Heart left ventricle (tissue), 13 donors: ENCODE measurements around the gene IFT122.

Experiments used
- CTCF ChIP-seq, 12 donors: fragments of 200-600 bp; sonication (generic) in 4 of 12; IDR thresholded peaks; one replicate each; pipeline versions ENCODE4 v1.5.0 to v1.8.0; 2018 to 2022; ENCODE audit warnings: antibody characterized with exemption in 12 of 12, mild to moderate bottlenecking in 5 of 12
- POLR2A ChIP-seq, 2 donors: fragments of 450-650 bp; IDR thresholded peaks; one replicate each; pipeline ENCODE4 v1.6.1; 2017; ENCODE audit warnings: antibody characterized with exemption in 2 of 2, mild to moderate bottlenecking in 2 of 2, moderate library complexity in 2 of 2
- donor health status: ischemic (EF 13 %, LVEDD 7.1; RV severe dilation, severe dysfunction).
- donor health status: DM: no; HTN: yes; CAD: no.
- donor health status: DM: no; HTN: no; CAD: no.
- donor health status: ischemic (EF 25% LVEDD 6.9; RV normal size, moderate dysfunction).
- donor health status: ischemic (EF 25% LVEDD 5.7; RV mildly dilated, moderate dysfunction).
- donor health status: ischemic (EF 35%, LVEDD 5.7; RV mildly dilated, moderate dysfunction).
- donor health status: nonischemic (EF 11% LVEDD 7.7; RV severe dilation, severe dysfunction).
- donor health status: DM: yes; HTN: yes; CAD: no.
- donor health status: PGD.
- donor health status: ischemic (EF 29% LVEDD 5.4; RV normal size, mild dysfunction).
- donor health status: nonischemic (EF 23%, LVEDD 6.1; RV moderate dilation, normal function).

GRCh38 chr3:129475863-129476262, 35.8 kb downstream of the IFT122 start:
- no peak for TF ChIP-seq CTCF (IDR thresholded peaks at IDR 0.05)
- no peak for TF ChIP-seq POLR2A (IDR thresholded peaks at IDR 0.05)
